Prostate gland (tissue), 2 donors: Measurements from ENCODE around the gene CDT1. TPM values are rescaled to one million over a fixed set of nuclear protein-coding genes. Genes with fewer than 3 reads are reported as not detected.

Source experiments
- DNase-seq: peaks from one replicate; pipeline ENCODE4 v3.0.0-alpha.2; 2019; ENCODE audit warnings: low spot score
- H3K27ac ChIP-seq, 2 donors: fragments of 200-600 bp; sonication (generic); 2 replicates each; pipeline ENCODE4 v1.5.1; 2017 to 2019
- H3K27me3 ChIP-seq: fragments of 200-600 bp; sonication (generic); replicated peaks from 2 replicates; pipeline ENCODE4 v1.5.1; 2019; ENCODE audit not compliant: insufficient read depth
- H3K36me3 ChIP-seq, 2 donors: fragments of 200-600 bp; sonication (generic); 1 replicate in 1 of 2; 2 replicates in 1 of 2; pipeline versions ENCODE4 v1.5.1 to v1.8.1; 2017 to 2019
- H3K4me1 ChIP-seq: fragments of 200-600 bp; sonication (generic); replicated peaks from 2 replicates; pipeline ENCODE4 v1.5.1; 2019
- H3K4me3 ChIP-seq, 2 donors: fragments of 200-600 bp; sonication (generic); 2 replicates each; pipeline ENCODE4 v1.5.1; 2017 to 2019
- H3K9me3 ChIP-seq: fragments of 200-600 bp; sonication (generic); 2 replicates; pipeline ENCODE4 v1.5.1; 2017
- CTCF ChIP-seq, 4 experiments: fragments of 200-600 bp in 2 of 4; fragments of 450-650 bp in 2 of 4; sonication (generic) in 2 of 4; IDR thresholded peaks; 1 replicate in 3 of 4; 2 replicates in 1 of 4; pipeline ENCODE4 v1.5.1; 2016 to 2019; ENCODE audit warnings: antibody characterized with exemption in 4 of 4, mild to moderate bottlenecking in 2 of 4, moderate library complexity in 2 of 4
- POLR2A ChIP-seq: fragments of 450-650 bp; IDR thresholded peaks from one replicate; pipeline ENCODE4 v1.6.1; 2016; ENCODE audit warnings: antibody characterized with exemption, mild to moderate bottlenecking
- POLR2AphosphoS5 ChIP-seq: sonication (generic); formaldehyde crosslinking; IDR thresholded peaks from one replicate; pipeline ENCODE4 v1.6.1; 2017; ENCODE audit warnings: antibody characterized with exemption
- WGBS: methylation state at CpG from one replicate; pipeline ENCODE4 v1.1.5; 2018; 5-methylcytosine and 5-hydroxymethylcytosine counted together
- intact Hi-C: fragments of 100-400 bp; cut with DNase I; formaldehyde crosslinking; loops from one replicate; pipeline ENCODE4 v1.14.2; 2022
- total RNA-seq, 2 donors: library from RNA; depleted of rRNA; stranded (reverse); fragments of >200 nt; gene quantifications; one replicate each; pipeline ENCODE4 v1.1.0, GENCODE V29; 2016

The CDT1 gene
- total RNA-seq, 2 donors from 2014 or later, result 4.3 to 7.6 TPM

- Histone ChIP-seq H3K36me3 (no peaks in the 10 kb centered on the region), H3K9me3 (no peaks in the 10 kb centered on the region), H3K4me3 (no peak overlapping the region), H3K27me3 (no peaks in the 10 kb centered on the region), H3K27ac (no peak overlapping the region), H3K4me1 (no peaks in the 10 kb centered on the region)
- 88% methylated on average over 21 of the region's 21 CpGs for WGBS
- TF ChIP-seq CTCF (IDR thresholded peaks at IDR 0.05), result no peak
- TF ChIP-seq POLR2A, result no peak
- TF ChIP-seq POLR2AphosphoS5, result no peak
- no peak for DNase-seq
- intact Hi-C loops, result no loop called here
These were observed 45.0 kb downstream of the CDT1 start for GRCh38 chr16:88848557-88848956.

GRCh38 chr16:88850531-88851199 lies 47.1 kb downstream of the CDT1 start:
- no peak overlapping the region for H3K27ac ChIP-seq
- 89% methylated on average over 30 of the region's 33 CpGs for WGBS
- TF ChIP-seq CTCF (IDR thresholded peaks at IDR 0.05), result no peak
- TF ChIP-seq POLR2AphosphoS5, result no peak
- TF ChIP-seq POLR2A, result no peak
- H3K27me3 ChIP-seq, result no peaks in the 10 kb centered on the region
- no peaks in the 10 kb centered on the region for H3K4me1 ChIP-seq
- H3K4me3 ChIP-seq, result no peak overlapping the region
- DNase-seq, result no peak
- intact Hi-C loops, result no loop called here
- H3K36me3 ChIP-seq, result no peaks in the 10 kb centered on the region
- H3K9me3 ChIP-seq, result no peaks in the 10 kb centered on the region

- intact Hi-C loops, result no loop called here
- Histone ChIP-seq H3K27ac (no peak overlapping the region), H3K4me3 (no peak overlapping the region), H3K27me3 (no peaks in the 10 kb centered on the region), H3K36me3 (no peaks in the 10 kb centered on the region), H3K9me3 (no peaks in the 10 kb centered on the region), H3K4me1 (no peaks in the 10 kb centered on the region)
- TF ChIP-seq POLR2AphosphoS5 (no peak), CTCF (IDR thresholded peaks at IDR 0.05) (no peak), POLR2A (no peak)
- DNase-seq, result no peak
- 94% methylated on average over 19 of the region's 19 CpGs for WGBS
These were observed 48.0 kb downstream of the CDT1 start for GRCh38 chr16:88851616-88852015.

GRCh38 chr16:88853325-88853941 lies 49.8 kb downstream of the CDT1 start:
- Histone ChIP-seq H3K36me3 (no peaks in the 10 kb centered on the region), H3K9me3 (no peaks in the 10 kb centered on the region), H3K27me3 (no peaks in the 10 kb centered on the region), H3K4me3 (no peak overlapping the region), H3K4me1 (peaks cover 3% of the 10 kb centered on the region), H3K27ac (no peak overlapping the region)
- DNase-seq, result no peak
- WGBS, result 76% methylated on average over 17 of the region's 17 CpGs
- intact Hi-C loops, result no loop called here
- TF ChIP-seq POLR2AphosphoS5 (no peak), CTCF (IDR thresholded peaks at IDR 0.05) (no peak), POLR2A (no peak)
